ENCODE data around the gene KLK1. TPM values are rescaled to one million over a fixed set of nuclear protein-coding genes. Genes with fewer than 3 reads are reported as not detected.

Gene KLK1
- total RNA-seq = under 1 TPM; 0.79 to 0.86 TPM

GRCh38 chr19:50823389-50824042 is at the start of gene KLK1:
Gene KLK1, minus strand, starts transcription at chr19:50823787. Its CDS starts 39 bp downstream, at chr19:50823748.

GRCh38 chr19:50873056-50873455 is 49.5 kb upstream of the KLK1 start, which contains the start of gene KLK2:
Gene KLK2, plus strand, starts transcription at chr19:50873439. Its CDS starts 35 bp downstream, at chr19:50873474.

GRCh38 chr19:50854636-50855410 is 31.2 kb upstream of the KLK1 start, which contains the start of gene KLK3:
Gene KLK3, plus strand, starts transcription at chr19:50854915. Its CDS starts 41 bp downstream, at chr19:50854956.

GRCh38 chr19:50833117-50833801 is 9.7 kb upstream of the KLK1 start, which contains the start of gene KLK15:
Gene KLK15, minus strand, starts transcription at chr19:50833574. Its CDS starts 2,082 bp downstream, at chr19:50831492.

GRCh38 chr19:50790396-50790795 is 33.2 kb downstream of the KLK1 start, which contains the start of gene ACP4:
Gene ACP4, plus strand, starts transcription at chr19:50790415. Its CDS starts 0 bp downstream, at chr19:50790415.

GRCh38 chr19:50770164-50770563 is 53.4 kb downstream of the KLK1 start, which contains the start of gene GPR32:
Gene GPR32, plus strand, starts transcription at chr19:50770464. Its CDS starts 137 bp downstream, at chr19:50770601.

Other genes with a start within 250 kb of the KLK1 start
- not detected for gene SYT3, start 183.9 kb downstream of the KLK1 start, total RNA-seq
- not detected for gene C19orf81, start 174.3 kb downstream of the KLK1 start, total RNA-seq
- gene SHANK1, start 104.0 kb downstream of the KLK1 start, total RNA-seq = not detected
- under 1 TPM; 0.75 to 0.98 TPM for gene CLEC11A, start 100.4 kb downstream of the KLK1 start, total RNA-seq
- gene GPR32, start 53.3 kb downstream of the KLK1 start, total RNA-seq = not detected
- gene ACP4, start 33.4 kb downstream of the KLK1 start, total RNA-seq = not detected
- not detected for gene KLK15, start 9.8 kb upstream of the KLK1 start, total RNA-seq
- not detected for gene KLK3, start 31.1 kb upstream of the KLK1 start, total RNA-seq
- gene KLK2, start 49.7 kb upstream of the KLK1 start, total RNA-seq = not detected
- not detected for gene KLK4, start 87.6 kb upstream of the KLK1 start, total RNA-seq
- gene KLK5, start 129.3 kb upstream of the KLK1 start, total RNA-seq = not detected
- gene KLK6, start 145.8 kb upstream of the KLK1 start, total RNA-seq = not detected
- gene KLK7, start 160.1 kb upstream of the KLK1 start, total RNA-seq = not detected
- gene KLK8, start 177.8 kb upstream of the KLK1 start, total RNA-seq = not detected
- not detected for gene KLK10, start 195.9 kb upstream of the KLK1 start, total RNA-seq
- gene KLK11, start 202.8 kb upstream of the KLK1 start, total RNA-seq = not detected
- gene KLK12, start 211.2 kb upstream of the KLK1 start, total RNA-seq = not detected
- gene KLK13, start 241.3 kb upstream of the KLK1 start, total RNA-seq = not detected